GM18499 (cell line): Measurements from ENCODE around the gene RRAS.
"Not testable (repeated sequence)": the region's sequence is repeated elsewhere in the genome, so short reads cannot be mapped to it uniquely, and the experiment has no call there.

Experiments used
- ATAC-seq: cut with Tn5 transposase; IDR thresholded peaks from one replicate; pipeline ENCODE4 v1.9.1; 2021; ENCODE audit warnings: moderate number of reproducible peaks; ENCODE audit not compliant: insufficient read depth, unreplicated experiment

Gene RRAS

GRCh38 chr19:49635530-49636232 is 4.3 kb downstream of the RRAS start:
- no peak for ATAC-seq

- not testable (repeated sequence) for ATAC-seq
Observed at GRCh38 chr19:49633273-49633672, 6.7 kb downstream of the RRAS start.

GRCh38 chr19:49632576-49632975 is 7.4 kb downstream of the RRAS start:
- no peak for ATAC-seq

- no peak for ATAC-seq
Observed at GRCh38 chr19:49631610-49632192, 8.2 kb downstream of the RRAS start.

GRCh38 chr19:49631014-49631588 is 8.8 kb downstream of the RRAS start:
- no peak for ATAC-seq

GRCh38 chr19:49629659-49630058 is 10.3 kb downstream of the RRAS start:
- no peak for ATAC-seq

GRCh38 chr19:49626226-49626625 is 13.7 kb downstream of the RRAS start:
- no peak for ATAC-seq

GRCh38 chr19:49624967-49625910 is 14.7 kb downstream of the RRAS start:
- ATAC-seq: no peak

GRCh38 chr19:49617860-49618259 is 22.1 kb downstream of the RRAS start:
- ATAC-seq: not testable (repeated sequence)

GRCh38 chr19:49616945-49617344 is 23.0 kb downstream of the RRAS start:
- ATAC-seq: no peak

GRCh38 chr19:49616532-49616931 is 23.4 kb downstream of the RRAS start:
- no peak for ATAC-seq

GRCh38 chr19:49615861-49616260 is 24.1 kb downstream of the RRAS start:
- ATAC-seq: no peak

GRCh38 chr19:49614096-49614833 is 25.7 kb downstream of the RRAS start:
- ATAC-seq: no peak

GRCh38 chr19:49613374-49613773 is 26.6 kb downstream of the RRAS start:
- no peak for ATAC-seq

- no peak for ATAC-seq
Observed at GRCh38 chr19:49609499-49610092, 30.3 kb downstream of the RRAS start.

GRCh38 chr19:49605605-49606004 is 34.3 kb downstream of the RRAS start:
- ATAC-seq: no peak

- no peak for ATAC-seq
Observed at GRCh38 chr19:49602806-49603205, 37.1 kb downstream of the RRAS start.

GRCh38 chr19:49601482-49602038 is 38.4 kb downstream of the RRAS start:
- ATAC-seq: no peak
